ENCODE measurements around the gene ANKRD11.
"Not testable (repeated sequence)": the region's sequence is repeated elsewhere in the genome, so short reads cannot be mapped to it uniquely, and the experiment has no call there.

Gene ANKRD11

GRCh38 chr16:89248196-89248982 is 242.0 kb downstream of the ANKRD11 start:
- Histone ChIP-seq H3K4me3 (ENCODE audit: low read length, poor library complexity, severe bottlenecking) (no peak overlapping the region), H3K36me3 (ENCODE audit: insufficient read depth, low read length) (no peaks in the 10 kb centered on the region), H3K79me2 (ENCODE audit: insufficient read depth, low read length) (no peaks in the 10 kb centered on the region), H3F3A (ENCODE audit: low read depth) (no peaks in the 10 kb centered on the region), H3K4me1 (ENCODE audit: insufficient read depth, low read length, poor library complexity, severe bottlenecking) (no peaks in the 10 kb centered on the region), H2AFZ (ENCODE audit: low read length) (no peak overlapping the region), H3K27me3 (ENCODE audit: insufficient read depth, low read length, poor library complexity, severe bottlenecking) (no peaks in the 10 kb centered on the region), H3K9me3 (ENCODE audit: insufficient read depth, low read depth, low read length) (no peaks in the 10 kb centered on the region), H4K20me1 (ENCODE audit: insufficient read depth, low read length, poor library complexity, severe bottlenecking) (no peaks in the 10 kb centered on the region), H3K9ac (ENCODE audit: low read depth, low read length, poor library complexity, severe bottlenecking) (no peak overlapping the region), H3K4me2 (ENCODE audit: low read depth, low read length, poor library complexity, severe bottlenecking) (no peak overlapping the region), H3K9me2 (replicated peaks; ENCODE audit: low read depth, low read length) (no peaks in the 10 kb centered on the region)
- TF ChIP-seq EZH2phosphoT487 (IDR thresholded peaks at IDR 0.05; ENCODE audit: borderline replicate concordance) (no peak), CTCF (conservative IDR thresholded peaks at IDR 0.05; ENCODE audit: low read length) (no peak)

- H2AFZ ChIP-seq (ENCODE audit: low read length); H3K4me3 ChIP-seq (ENCODE audit: low read length, poor library complexity, severe bottlenecking): not testable (repeated sequence)
Measured at GRCh38 chr16:89247734-89248075, 242.7 kb downstream of the ANKRD11 start.

GRCh38 chr16:89246903-89247733 is 243.2 kb downstream of the ANKRD11 start:
- Histone ChIP-seq H3K27me3 (ENCODE audit: insufficient read depth, low read length, poor library complexity, severe bottlenecking) (no peaks in the 10 kb centered on the region), H3K9me2 (replicated peaks; ENCODE audit: low read depth, low read length) (no peaks in the 10 kb centered on the region), H3F3A (ENCODE audit: low read depth) (no peaks in the 10 kb centered on the region), H3K36me3 (ENCODE audit: insufficient read depth, low read length) (no peaks in the 10 kb centered on the region), H2AFZ (ENCODE audit: low read length) (no peak overlapping the region), H3K9me3 (ENCODE audit: insufficient read depth, low read depth, low read length) (no peaks in the 10 kb centered on the region), H3K9ac (ENCODE audit: low read depth, low read length, poor library complexity, severe bottlenecking) (no peak overlapping the region), H4K20me1 (ENCODE audit: insufficient read depth, low read length, poor library complexity, severe bottlenecking) (no peaks in the 10 kb centered on the region), H3K4me3 (ENCODE audit: low read length, poor library complexity, severe bottlenecking) (no peak overlapping the region), H3K4me2 (ENCODE audit: low read depth, low read length, poor library complexity, severe bottlenecking) (no peak overlapping the region), H3K79me2 (ENCODE audit: insufficient read depth, low read length) (no peaks in the 10 kb centered on the region), H3K4me1 (ENCODE audit: insufficient read depth, low read length, poor library complexity, severe bottlenecking) (no peaks in the 10 kb centered on the region)
- TF ChIP-seq CTCF (conservative IDR thresholded peaks at IDR 0.05; ENCODE audit: low read length): no peak
- no peak for TF ChIP-seq EZH2phosphoT487 (IDR thresholded peaks at IDR 0.05; ENCODE audit: borderline replicate concordance)

More at GRCh38 chr16:89247734-89248075, 242.7 kb downstream of the ANKRD11 start:
- H3K27me3 ChIP-seq (ENCODE audit: insufficient read depth, low read length, poor library complexity, severe bottlenecking); H3K36me3 ChIP-seq (ENCODE audit: insufficient read depth, low read length); H3K4me2 ChIP-seq (ENCODE audit: low read depth, low read length, poor library complexity, severe bottlenecking); H4K20me1 ChIP-seq (ENCODE audit: insufficient read depth, low read length, poor library complexity, severe bottlenecking); H3K79me2 ChIP-seq (ENCODE audit: insufficient read depth, low read length); H3F3A ChIP-seq (ENCODE audit: low read depth); H3K4me1 ChIP-seq (ENCODE audit: insufficient read depth, low read length, poor library complexity, severe bottlenecking); H3K9me2 ChIP-seq (replicated peaks; ENCODE audit: low read depth, low read length); H3K9me3 ChIP-seq (ENCODE audit: insufficient read depth, low read depth, low read length); H3K9ac ChIP-seq (ENCODE audit: low read depth, low read length, poor library complexity, severe bottlenecking): not testable (repeated sequence)

All from Loucy (cell line).